Stomach (tissue), 4 donors: ENCODE measurements around the gene FXYD2.

ENCODE experiments used
- CTCF ChIP-seq, 7 experiments: fragments of 450-650 bp in 4 of 7; fragments of 200-600 bp in 3 of 7; sonication (generic) in 3 of 7; IDR thresholded peaks; one replicate each; pipeline ENCODE4 v1.5.1; 2016 to 2019; ENCODE audit warnings: antibody characterized with exemption in 7 of 7, control low read depth in 2 of 7, mild to moderate bottlenecking in 1 of 7
- EP300 ChIP-seq: sonication (generic); formaldehyde crosslinking; IDR thresholded peaks from one replicate; pipeline ENCODE4 v1.6.1; 2017; ENCODE audit warnings: antibody characterized with exemption
- POLR2A ChIP-seq, 4 donors: fragments of 450-650 bp; IDR thresholded peaks; one replicate each; pipeline ENCODE4 v1.6.1; 2016; ENCODE audit warnings: antibody characterized with exemption in 4 of 4, control low read depth in 2 of 4, mild to moderate bottlenecking in 1 of 4, moderate library complexity in 1 of 4
- POLR2AphosphoS5 ChIP-seq, 3 donors: sonication (generic); formaldehyde crosslinking; IDR thresholded peaks; one replicate each; pipeline ENCODE4 v1.6.1; 2016; ENCODE audit warnings: antibody characterized with exemption in 3 of 3

- TF ChIP-seq CTCF (IDR thresholded peaks at IDR 0.05), result no peak
- TF ChIP-seq EP300, result no peak
- no peak for TF ChIP-seq POLR2A (IDR thresholded peaks at IDR 0.05)
- TF ChIP-seq POLR2AphosphoS5 (IDR thresholded peaks at IDR 0.05), result no peak
These were observed 26.6 kb upstream of the FXYD2 start for GRCh38 chr11:117851106-117851505.
